ENCODE data around the gene SEC61A1.

The SEC61A1 gene

GRCh38 chr3:128113817-128114794 is 61.9 kb downstream of the SEC61A1 start:
- no peak for DNase-seq (ENCODE audit: low read depth)
